OCI-LY3 (cell line): Measurements from ENCODE around the gene NLRX1.

ENCODE experiments used
- H2AFZ ChIP-seq: fragments of 200-600, 300-600 bp; shearing (Covaris generic); 2 replicates; pipeline ENCODE4 v1.6.0; 2014; ENCODE audit warnings: antibody characterized with exemption, low read depth, low read length
- H3K27ac ChIP-seq: fragments of 200-600, 300-600 bp; sonication (generic); 2 replicates; pipeline ENCODE4 v1.5.1; 2014; ENCODE audit warnings: mild to moderate bottlenecking, low read length, moderate library complexity, mixed read lengths
- H3K27me3 ChIP-seq: fragments of 200-600, 300-600 bp; sonication (generic); 2 replicates; pipeline ENCODE4 v1.6.1; 2014; ENCODE audit warnings: low read depth, low read length, mixed read lengths
- H3K36me3 ChIP-seq: fragments of 200-600, 300-600 bp; sonication (generic); replicated peaks from 2 replicates; pipeline ENCODE3; 2014; ENCODE audit warnings: low read depth, low read length, mixed read lengths
- H3K4me1 ChIP-seq: fragments of 300-600, 200-600 bp; sonication (generic); 2 replicates; pipeline ENCODE4 v1.6.1; 2014; ENCODE audit warnings: low read length, mixed read lengths
- H3K4me2 ChIP-seq: fragments of 200-600, 300-600 bp; sonication (generic); 2 replicates; pipeline ENCODE4 v1.6.1; 2014; ENCODE audit warnings: low read length, mixed read lengths
- H3K4me3 ChIP-seq: fragments of 300-600, 200-600 bp; sonication (generic); 2 replicates; pipeline ENCODE4 v1.5.1; 2014; ENCODE audit warnings: antibody characterized with exemption, mild to moderate bottlenecking, low read length, moderate library complexity
- H3K79me2 ChIP-seq: fragments of 300-600, 200-600 bp; shearing (Covaris generic); 2 replicates; pipeline ENCODE4 v1.6.1; 2014; ENCODE audit warnings: mild to moderate bottlenecking, low read length, mixed read lengths
- H3K9ac ChIP-seq: fragments of 300-600, 200-600 bp; shearing (Covaris generic); 2 replicates; pipeline ENCODE4 v1.6.0; 2014; ENCODE audit warnings: mild to moderate bottlenecking, low read length, moderate library complexity
- H3K9me3 ChIP-seq: fragments of 200-600, 300-600 bp; shearing (Covaris generic); 2 replicates; pipeline ENCODE4 v1.6.1; 2014; ENCODE audit warnings: low read length, mixed read lengths; ENCODE audit not compliant: insufficient read depth
- H4K20me1 ChIP-seq: fragments of 200-600, 300-600 bp; sonication (generic); 2 replicates; pipeline ENCODE4 v1.6.1; 2016; ENCODE audit warnings: low read length, mixed read lengths; ENCODE audit not compliant: insufficient read depth
- EZH2phosphoT487 ChIP-seq: fragments of 200-600 bp; shearing (Covaris generic); IDR thresholded peaks from 2 replicates; pipeline ENCODE4 v1.6.1; 2018; ENCODE audit warnings: antibody characterized with exemption, mixed run types, low read depth
- TF ChIP-seq, protein P1 (sequence below): fragments of 200-600, 300-600 bp; sonication (generic); IDR thresholded peaks from 2 replicates; pipeline ENCODE4 v1.5.1; 2014; ENCODE audit warnings: antibody characterized with exemption, low read length, low read depth

Gene NLRX1, protein sequence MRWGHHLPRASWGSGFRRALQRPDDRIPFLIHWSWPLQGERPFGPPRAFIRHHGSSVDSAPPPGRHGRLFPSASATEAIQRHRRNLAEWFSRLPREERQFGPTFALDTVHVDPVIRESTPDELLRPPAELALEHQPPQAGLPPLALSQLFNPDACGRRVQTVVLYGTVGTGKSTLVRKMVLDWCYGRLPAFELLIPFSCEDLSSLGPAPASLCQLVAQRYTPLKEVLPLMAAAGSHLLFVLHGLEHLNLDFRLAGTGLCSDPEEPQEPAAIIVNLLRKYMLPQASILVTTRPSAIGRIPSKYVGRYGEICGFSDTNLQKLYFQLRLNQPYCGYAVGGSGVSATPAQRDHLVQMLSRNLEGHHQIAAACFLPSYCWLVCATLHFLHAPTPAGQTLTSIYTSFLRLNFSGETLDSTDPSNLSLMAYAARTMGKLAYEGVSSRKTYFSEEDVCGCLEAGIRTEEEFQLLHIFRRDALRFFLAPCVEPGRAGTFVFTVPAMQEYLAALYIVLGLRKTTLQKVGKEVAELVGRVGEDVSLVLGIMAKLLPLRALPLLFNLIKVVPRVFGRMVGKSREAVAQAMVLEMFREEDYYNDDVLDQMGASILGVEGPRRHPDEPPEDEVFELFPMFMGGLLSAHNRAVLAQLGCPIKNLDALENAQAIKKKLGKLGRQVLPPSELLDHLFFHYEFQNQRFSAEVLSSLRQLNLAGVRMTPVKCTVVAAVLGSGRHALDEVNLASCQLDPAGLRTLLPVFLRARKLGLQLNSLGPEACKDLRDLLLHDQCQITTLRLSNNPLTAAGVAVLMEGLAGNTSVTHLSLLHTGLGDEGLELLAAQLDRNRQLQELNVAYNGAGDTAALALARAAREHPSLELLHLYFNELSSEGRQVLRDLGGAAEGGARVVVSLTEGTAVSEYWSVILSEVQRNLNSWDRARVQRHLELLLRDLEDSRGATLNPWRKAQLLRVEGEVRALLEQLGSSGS

DNA sequence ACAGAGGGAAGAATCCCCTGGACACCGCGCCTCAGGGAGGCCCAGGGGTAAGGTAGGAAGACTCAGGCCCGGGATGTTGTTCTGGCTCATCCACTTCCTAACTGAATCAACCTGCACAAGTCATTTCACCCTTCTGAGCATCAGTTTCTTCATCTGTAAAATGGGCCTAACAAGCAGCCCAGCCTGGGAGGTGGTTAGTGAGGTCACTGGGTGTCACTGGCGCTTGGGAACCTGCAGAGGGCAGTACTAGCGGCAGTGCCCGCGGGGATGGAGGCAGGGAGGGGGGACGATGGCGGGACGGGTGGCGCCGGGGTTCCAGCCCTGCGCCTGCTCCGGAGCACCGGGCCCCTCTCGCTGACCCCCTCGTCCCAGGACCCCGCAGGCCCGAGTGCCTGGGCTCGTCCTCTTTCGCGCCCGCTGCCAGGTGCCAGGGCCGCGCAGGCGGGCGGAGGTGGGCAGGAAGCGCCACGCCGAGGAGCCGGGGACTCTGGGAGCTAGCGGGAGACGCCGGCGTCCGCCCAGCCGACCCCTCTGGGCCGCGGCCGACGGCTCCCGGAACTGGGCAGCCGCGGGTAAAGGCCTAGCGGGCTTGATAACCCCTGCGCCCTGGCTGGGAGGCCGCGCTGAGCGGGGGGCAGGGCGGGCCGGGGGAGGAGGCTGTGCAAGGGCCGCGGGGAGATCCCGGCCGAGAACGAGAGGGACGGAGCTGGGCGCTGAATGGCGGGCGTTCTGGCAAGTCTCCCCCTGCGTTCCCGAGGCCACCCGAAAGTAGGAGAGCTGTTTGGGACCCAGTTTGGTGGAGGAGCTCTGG is at the start of gene NLRX1:
Gene NLRX1 (plus strand): TSS at position 255 of the 811 bp plus-strand sequence. CDS start 2,679 bp downstream, outside the sequence.
- peak within 1 kb of the TSS; percentile 77 for H2AFZ ChIP-seq
- peak within 1 kb of the TSS; percentile 56 for H3K27ac ChIP-seq
- H3K9ac ChIP-seq, result peak within 1 kb of the TSS; percentile 87
- no peaks in the 10 kb centered on the region for H3K79me2 ChIP-seq
- peak within 1 kb of the TSS; percentile 85 for H3K4me3 ChIP-seq
- H3K4me1 ChIP-seq, result peaks cover 3% of the 10 kb centered on the region; the same call in 1 of the 2 replicates
- H3K4me2 ChIP-seq, result peak within 1 kb of the TSS; percentile 70
- no peaks in the 10 kb centered on the region for H3K36me3 ChIP-seq
- H3K9me3 ChIP-seq, result no peaks in the 10 kb centered on the region
- no peak for TF ChIP-seq EZH2phosphoT487
- TF ChIP-seq, protein P1, sequence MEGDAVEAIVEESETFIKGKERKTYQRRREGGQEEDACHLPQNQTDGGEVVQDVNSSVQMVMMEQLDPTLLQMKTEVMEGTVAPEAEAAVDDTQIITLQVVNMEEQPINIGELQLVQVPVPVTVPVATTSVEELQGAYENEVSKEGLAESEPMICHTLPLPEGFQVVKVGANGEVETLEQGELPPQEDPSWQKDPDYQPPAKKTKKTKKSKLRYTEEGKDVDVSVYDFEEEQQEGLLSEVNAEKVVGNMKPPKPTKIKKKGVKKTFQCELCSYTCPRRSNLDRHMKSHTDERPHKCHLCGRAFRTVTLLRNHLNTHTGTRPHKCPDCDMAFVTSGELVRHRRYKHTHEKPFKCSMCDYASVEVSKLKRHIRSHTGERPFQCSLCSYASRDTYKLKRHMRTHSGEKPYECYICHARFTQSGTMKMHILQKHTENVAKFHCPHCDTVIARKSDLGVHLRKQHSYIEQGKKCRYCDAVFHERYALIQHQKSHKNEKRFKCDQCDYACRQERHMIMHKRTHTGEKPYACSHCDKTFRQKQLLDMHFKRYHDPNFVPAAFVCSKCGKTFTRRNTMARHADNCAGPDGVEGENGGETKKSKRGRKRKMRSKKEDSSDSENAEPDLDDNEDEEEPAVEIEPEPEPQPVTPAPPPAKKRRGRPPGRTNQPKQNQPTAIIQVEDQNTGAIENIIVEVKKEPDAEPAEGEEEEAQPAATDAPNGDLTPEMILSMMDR, result peak; percentile 77
- no peaks in the 10 kb centered on the region for H3K27me3 ChIP-seq
- no peaks in the 10 kb centered on the region for H4K20me1 ChIP-seq

DNA sequence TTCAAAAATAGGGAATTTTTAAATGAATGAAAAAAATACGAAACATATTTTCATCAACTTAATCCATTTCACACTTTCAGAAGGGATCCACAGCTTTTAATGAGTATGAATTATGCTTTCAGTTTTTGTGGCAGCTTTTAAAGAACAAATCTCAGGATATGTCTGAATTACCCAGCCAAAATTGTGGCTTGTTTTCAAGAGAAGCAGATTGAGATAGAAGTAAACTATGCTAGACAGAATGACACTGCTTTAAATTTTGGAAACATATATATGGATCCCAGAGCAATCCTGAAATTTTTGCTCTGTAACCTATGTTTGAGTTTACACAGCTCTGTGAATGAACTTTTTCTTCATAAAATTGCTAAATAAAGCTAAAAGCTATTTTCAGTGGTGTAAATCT is 49.6 kb upstream of the NLRX1 start:
- peaks cover 10% of the 10 kb centered on the region for H3K36me3 ChIP-seq
- TF ChIP-seq EZH2phosphoT487, result no peak
- TF ChIP-seq, protein P1, result no peak
- peaks cover 14% of the 10 kb centered on the region for H3K79me2 ChIP-seq

DNA sequence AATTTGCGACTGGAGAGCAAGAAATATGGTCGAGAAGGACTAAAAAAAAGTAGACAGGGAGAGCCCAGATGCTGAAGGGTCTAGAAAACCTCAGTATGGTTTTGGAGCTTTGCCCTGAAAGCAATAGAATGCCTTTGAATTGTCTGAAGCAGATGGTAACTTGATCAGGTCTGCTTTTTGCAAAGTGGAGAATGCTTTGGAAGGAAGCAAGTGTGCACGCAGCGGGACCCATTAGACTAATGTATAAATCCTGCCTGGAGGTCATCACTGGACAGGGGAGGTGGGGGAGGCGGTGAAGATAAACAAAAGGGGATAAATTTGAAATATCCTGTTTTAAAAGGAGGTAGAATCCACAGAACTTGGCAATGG is 47.9 kb upstream of the NLRX1 start:
- peaks cover 12% of the 10 kb centered on the region for H3K36me3 ChIP-seq
- peak overlapping the region; percentile 66 for H3K9ac ChIP-seq
- H3K4me1 ChIP-seq, result peaks cover 15% of the 10 kb centered on the region
- no peaks in the 10 kb centered on the region for H3K9me3 ChIP-seq
- TF ChIP-seq, protein P1, result no peak
- no peak for TF ChIP-seq EZH2phosphoT487
- peaks cover 14% of the 10 kb centered on the region for H3K79me2 ChIP-seq
- H3K27me3 ChIP-seq, result no peaks in the 10 kb centered on the region
- H3K4me2 ChIP-seq, result peak overlapping the region; percentile 76
- H4K20me1 ChIP-seq, result peaks cover 7% of the 10 kb centered on the region; the same call in 1 of the 2 replicates
- H2AFZ ChIP-seq, result peak overlapping the region; percentile 70
- peak overlapping the region; percentile 6; the same call in 1 of the 2 replicates for H3K27ac ChIP-seq
- H3K4me3 ChIP-seq, result peak overlapping the region; percentile 75

More for the DNA sequence above, 49.6 kb upstream of the NLRX1 start:
- Histone ChIP-seq H3K9me3 (no peaks in the 10 kb centered on the region), H3K4me3 (no peak overlapping the region), H2AFZ (no peak overlapping the region), H3K4me2 (no peak overlapping the region), H3K4me1 (peaks cover 15% of the 10 kb centered on the region), H3K27me3 (no peaks in the 10 kb centered on the region), H3K27ac (no peak overlapping the region), H3K9ac (no peak overlapping the region), H4K20me1 (peaks cover 7% of the 10 kb centered on the region; the same call in 1 of the 2 replicates)
